Duodenal mucosa (tissue), 2 donors: ENCODE measurements around the gene EXO5.

Experiments
- H3K27ac ChIP-seq: one replicate; pipeline ENCODE4 v1.7.0; 2013; ENCODE audit warnings: low read depth, low read length
- H3K27me3 ChIP-seq, 2 donors: one replicate each; pipeline ENCODE4 v1.7.0; 2013; ENCODE audit warnings: low read length in 2 of 2, control low read depth in 1 of 2; ENCODE audit not compliant: insufficient read depth in 2 of 2, control insufficient read depth in 1 of 2
- H3K36me3 ChIP-seq, 2 donors: one replicate each; pipeline ENCODE4 v1.7.0; 2013; ENCODE audit warnings: low read length in 2 of 2, control low read depth in 1 of 2; ENCODE audit not compliant: insufficient read depth in 2 of 2, control insufficient read depth in 1 of 2
- H3K4me1 ChIP-seq, 2 donors: one replicate each; pipeline ENCODE4 v1.7.0; 2013; ENCODE audit warnings: low read length in 2 of 2, control low read depth in 1 of 2; ENCODE audit not compliant: insufficient read depth in 2 of 2, control insufficient read depth in 1 of 2
- H3K4me3 ChIP-seq, 2 donors: one replicate each; pipeline ENCODE4 v1.7.0; 2013; ENCODE audit warnings: low read length in 2 of 2, low read depth in 1 of 2
- H3K9ac ChIP-seq, 2 donors: one replicate each; pipeline ENCODE4 v1.7.0; 2013; ENCODE audit warnings: low read length in 2 of 2, low read depth in 1 of 2
- H3K9me3 ChIP-seq, 2 donors: one replicate each; pipeline ENCODE4 v1.7.0; 2013; ENCODE audit warnings: low read length in 2 of 2, control low read depth in 1 of 2; ENCODE audit not compliant: control insufficient read depth in 1 of 2

The EXO5 gene, protein sequence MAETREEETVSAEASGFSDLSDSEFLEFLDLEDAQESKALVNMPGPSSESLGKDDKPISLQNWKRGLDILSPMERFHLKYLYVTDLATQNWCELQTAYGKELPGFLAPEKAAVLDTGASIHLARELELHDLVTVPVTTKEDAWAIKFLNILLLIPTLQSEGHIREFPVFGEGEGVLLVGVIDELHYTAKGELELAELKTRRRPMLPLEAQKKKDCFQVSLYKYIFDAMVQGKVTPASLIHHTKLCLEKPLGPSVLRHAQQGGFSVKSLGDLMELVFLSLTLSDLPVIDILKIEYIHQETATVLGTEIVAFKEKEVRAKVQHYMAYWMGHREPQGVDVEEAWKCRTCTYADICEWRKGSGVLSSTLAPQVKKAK

DNA sequence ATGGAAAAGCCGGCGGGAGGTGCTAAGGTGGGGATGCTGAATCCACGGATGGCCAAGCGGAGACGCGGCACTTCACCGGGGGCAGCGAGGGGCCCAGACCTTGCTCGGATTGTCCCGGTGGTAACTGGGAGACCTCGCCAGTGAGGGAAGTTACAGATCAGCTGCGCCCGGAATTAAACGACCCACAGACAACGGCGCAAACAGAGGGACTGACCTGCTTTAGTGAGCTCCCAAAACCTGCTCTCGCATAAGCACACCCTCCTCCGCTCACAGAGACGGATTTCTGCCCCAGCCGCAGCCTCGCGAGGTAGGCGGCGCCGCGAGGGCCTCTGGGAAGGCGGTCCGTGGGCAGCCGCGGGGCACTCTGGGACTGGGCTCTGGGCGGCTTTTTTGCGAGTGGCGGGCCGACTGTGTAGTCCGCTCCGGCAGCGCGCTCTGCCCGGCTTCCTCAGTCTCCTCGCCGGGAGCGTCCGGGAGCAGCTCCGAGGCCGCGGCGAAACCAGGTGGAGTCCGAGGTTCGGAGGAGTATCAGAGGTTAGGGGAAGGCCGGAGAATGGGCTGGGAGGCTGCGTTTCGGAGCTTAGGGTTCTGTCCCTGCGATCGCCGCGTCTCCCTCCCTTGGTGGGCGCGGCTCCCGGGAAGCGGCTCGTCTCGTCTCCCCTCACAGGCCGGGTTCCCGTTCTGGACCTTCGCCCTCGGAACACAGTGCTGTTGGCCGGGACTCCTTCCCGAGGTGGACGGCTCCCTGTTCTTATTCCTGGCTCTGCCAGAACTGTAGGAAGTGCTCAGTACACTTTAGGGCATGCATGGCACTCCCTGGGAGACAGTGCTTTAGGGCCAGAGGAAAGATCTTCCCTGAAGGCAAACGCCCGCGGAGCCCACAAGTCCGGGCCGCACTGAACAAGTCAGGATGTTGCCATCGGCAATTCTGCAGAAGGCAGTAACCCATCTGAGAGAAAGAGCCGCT is at the start of gene EXO5:
TSS of gene EXO5 (plus strand) at position 393 of the 967 bp plus-strand sequence. CDS start 5,778 bp downstream, outside the sequence.
- Histone ChIP-seq H3K4me1 (peaks cover 6 to 8% of the 10 kb centered on the region in 2 donors), H3K27ac (no peak within 1 kb of the TSS), H3K4me3 (peak within 1 kb of the TSS; percentile 90 to 92), H3K9ac (peak within 1 kb of the TSS; percentile 53 to 69), H3K27me3 (no peaks in the 10 kb centered on the region), H3K9me3 (peaks cover 10 to 13% of the 10 kb centered on the region in 2 donors), H3K36me3 (no peaks in the 10 kb centered on the region)

DNA sequence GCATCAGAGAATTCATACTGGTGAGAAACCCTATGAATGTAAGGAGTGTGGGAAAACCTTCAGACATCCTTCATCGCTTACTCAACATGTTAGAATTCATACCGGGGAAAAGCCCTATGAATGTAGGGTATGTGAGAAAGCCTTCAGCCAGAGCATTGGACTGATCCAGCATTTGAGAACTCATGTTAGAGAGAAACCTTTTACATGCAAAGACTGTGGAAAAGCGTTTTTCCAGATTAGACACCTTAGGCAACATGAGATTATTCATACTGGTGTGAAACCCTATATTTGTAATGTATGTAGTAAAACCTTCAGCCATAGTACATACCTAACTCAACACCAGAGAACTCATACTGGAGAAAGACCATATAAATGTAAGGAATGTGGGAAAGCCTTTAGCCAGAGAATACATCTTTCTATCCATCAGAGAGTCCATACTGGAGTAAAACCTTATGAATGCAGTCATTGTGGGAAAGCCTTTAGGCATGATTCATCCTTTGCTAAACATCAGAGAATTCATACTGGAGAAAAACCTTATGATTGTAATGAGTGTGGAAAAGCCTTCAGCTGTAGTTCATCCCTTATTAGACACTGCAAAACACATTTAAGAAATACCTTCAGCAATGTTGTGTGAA is 45.5 kb upstream of the EXO5 start:
- Histone ChIP-seq H3K36me3 (peaks cover 4 to 9% of the 10 kb centered on the region in 2 donors), H3K9me3 (peaks cover 78 to 84% of the 10 kb centered on the region in 2 donors), H3K27ac (no peak overlapping the region), H3K4me3 (no peak overlapping the region), H3K27me3 (no peaks in the 10 kb centered on the region), H3K9ac (no peak overlapping the region), H3K4me1 (no peaks in the 10 kb centered on the region)

DNA sequence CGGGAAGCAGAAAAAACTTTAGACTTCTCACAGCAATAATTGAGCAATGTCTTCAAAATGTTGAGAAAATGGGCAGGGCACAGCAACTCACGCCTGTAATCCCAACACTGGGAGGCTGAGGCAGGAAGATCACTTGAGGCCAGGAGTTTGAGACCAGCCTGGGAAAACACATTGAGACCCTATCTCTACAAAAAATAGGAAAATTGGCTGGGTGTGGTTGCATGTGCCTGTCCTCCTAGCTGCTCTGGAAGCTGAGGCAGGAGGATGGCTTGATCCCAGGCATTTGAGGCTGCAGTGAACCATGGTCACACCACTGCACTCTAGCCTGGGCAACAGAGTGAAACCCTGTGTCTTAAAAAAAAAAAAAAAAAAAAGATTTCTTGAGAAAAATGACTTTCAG is 39.2 kb upstream of the EXO5 start:
- H3K4me3 ChIP-seq, result no peak overlapping the region
- H3K27ac ChIP-seq, result no peak overlapping the region
- no peaks in the 10 kb centered on the region for H3K36me3 ChIP-seq
- H3K4me1 ChIP-seq, result no peaks in the 10 kb centered on the region
- no peaks in the 10 kb centered on the region for H3K27me3 ChIP-seq
- H3K9ac ChIP-seq, result no peak overlapping the region
- peaks cover 41 to 67% of the 10 kb centered on the region in 2 donors for H3K9me3 ChIP-seq

DNA sequence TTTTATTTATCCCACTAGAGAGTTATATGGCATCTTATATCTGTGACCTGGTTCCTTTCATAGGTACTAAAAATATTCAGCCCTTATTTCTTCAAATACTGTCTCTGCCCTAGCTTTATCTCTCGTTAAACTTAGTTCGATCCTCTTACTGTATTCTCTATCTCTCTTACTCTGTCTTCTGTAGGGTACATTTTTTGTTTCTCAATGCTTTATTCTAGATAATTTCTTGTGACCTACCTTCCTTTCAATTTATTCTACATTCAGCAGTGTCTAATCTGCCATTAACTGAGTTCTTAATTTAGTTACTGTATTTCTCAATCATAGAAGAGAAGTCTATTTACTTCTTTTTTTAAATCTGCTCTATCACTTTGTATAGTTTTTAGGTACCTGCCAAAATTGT is 33.3 kb upstream of the EXO5 start:
- Histone ChIP-seq H3K36me3 (no peaks in the 10 kb centered on the region), H3K9ac (no peak overlapping the region), H3K27me3 (no peaks in the 10 kb centered on the region), H3K27ac (no peak overlapping the region), H3K9me3 (peaks cover 18 to 26% of the 10 kb centered on the region in 2 donors), H3K4me3 (no peak overlapping the region), H3K4me1 (peaks cover 4 to 5% of the 10 kb centered on the region in 2 donors)

DNA sequence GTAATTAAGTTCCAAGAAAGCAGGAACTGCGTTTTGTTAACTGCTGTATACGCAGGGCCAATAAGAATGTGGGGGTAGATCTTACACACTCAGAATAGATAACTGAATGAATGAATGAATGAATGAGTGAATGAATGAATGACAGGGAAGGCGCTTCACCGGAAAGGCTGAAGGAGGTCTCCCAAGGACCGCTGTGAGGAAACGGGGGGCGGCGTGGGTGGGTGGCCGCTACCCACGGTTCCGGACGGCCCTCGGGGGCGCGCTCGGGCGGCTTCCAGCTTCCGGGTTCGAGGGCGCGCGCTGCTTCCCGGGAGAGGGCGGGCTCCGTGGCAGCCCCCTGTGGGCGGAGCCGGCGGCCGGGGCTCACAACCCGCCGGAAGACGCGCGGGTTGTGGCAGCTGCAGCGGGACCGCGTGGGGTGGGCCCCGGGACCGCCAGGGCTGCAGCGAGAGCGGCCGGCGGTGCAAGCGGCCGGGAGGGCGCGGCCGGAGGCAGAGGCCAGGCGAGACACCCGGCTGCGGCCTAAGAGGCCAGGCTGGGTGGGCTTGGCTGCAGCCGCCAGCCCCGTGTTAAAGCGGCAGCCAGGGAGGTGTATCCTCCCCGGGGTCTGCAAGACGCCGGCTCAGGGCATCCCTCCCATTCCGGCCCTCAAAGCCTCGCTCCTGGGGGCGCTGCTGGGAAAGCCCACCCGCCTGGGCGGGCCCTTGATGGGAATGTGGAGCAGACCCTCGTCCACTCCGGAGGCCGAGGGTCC is 31.5 kb upstream of the EXO5 start, which contains the start of gene ZFP69:
TSS of gene ZFP69 (plus strand) at position 367 of the 754 bp plus-strand sequence. CDS start 2,072 bp downstream, outside the sequence.
- H3K9me3 ChIP-seq, result peaks cover 17 to 18% of the 10 kb centered on the region in 2 donors
- H3K27me3 ChIP-seq, result no peaks in the 10 kb centered on the region
- H3K4me3 ChIP-seq, result peak within 1 kb of the TSS; percentile 84 to 91
- H3K4me1 ChIP-seq, result peaks cover 4 to 5% of the 10 kb centered on the region in 2 donors
- no peaks in the 10 kb centered on the region for H3K36me3 ChIP-seq
- peak within 1 kb of the TSS; percentile 56 to 71 for H3K9ac ChIP-seq
- no peak within 1 kb of the TSS for H3K27ac ChIP-seq

DNA sequence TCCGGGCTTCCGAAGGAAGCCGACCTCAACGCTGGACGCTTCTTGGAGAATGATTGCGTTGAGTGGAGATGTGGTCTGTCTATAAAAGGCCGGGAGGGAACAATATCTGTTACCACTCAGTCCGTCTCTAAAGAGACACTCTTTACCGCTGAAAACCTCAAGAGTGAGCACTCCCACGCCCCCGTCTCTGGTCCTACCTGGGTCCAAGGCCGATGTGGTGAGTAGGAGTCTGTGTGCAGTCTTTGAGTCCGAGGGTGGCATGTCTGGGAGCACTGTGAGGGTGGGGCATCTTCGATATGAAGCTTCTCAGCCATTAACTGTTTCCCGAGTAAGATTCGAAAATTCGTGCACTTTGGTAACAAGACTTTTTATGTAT is 30.9 kb upstream of the EXO5 start:
- Histone ChIP-seq H3K4me3 (peak overlapping the region; percentile 84 to 91), H3K9ac (peak overlapping the region; percentile 56 to 71), H3K36me3 (peaks cover 0 to 6% of the 10 kb centered on the region in 2 donors), H3K27me3 (no peaks in the 10 kb centered on the region), H3K27ac (no peak overlapping the region), H3K4me1 (peaks cover 4 to 5% of the 10 kb centered on the region in 2 donors), H3K9me3 (peaks cover 16% of the 10 kb centered on the region in 2 donors)

DNA sequence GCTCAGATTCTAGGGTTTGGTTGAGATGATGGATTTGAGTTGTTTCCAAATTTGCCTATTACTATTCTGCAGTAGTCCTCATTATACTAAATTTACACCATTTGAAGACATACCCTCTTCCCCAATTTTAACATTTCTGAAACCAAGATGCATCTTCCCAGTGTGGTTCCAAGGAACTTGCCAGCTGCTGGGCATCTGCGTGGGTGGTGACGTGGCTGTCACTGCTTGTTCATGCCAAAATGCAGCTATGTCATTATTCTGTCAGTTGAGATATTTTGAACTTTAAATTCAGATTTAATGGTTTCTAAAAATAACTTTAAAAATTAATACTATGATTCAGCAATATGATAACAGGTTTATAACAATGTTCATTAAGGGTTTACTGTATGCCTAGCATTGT is 30.3 kb upstream of the EXO5 start:
- no peak overlapping the region for H3K27ac ChIP-seq

DNA sequence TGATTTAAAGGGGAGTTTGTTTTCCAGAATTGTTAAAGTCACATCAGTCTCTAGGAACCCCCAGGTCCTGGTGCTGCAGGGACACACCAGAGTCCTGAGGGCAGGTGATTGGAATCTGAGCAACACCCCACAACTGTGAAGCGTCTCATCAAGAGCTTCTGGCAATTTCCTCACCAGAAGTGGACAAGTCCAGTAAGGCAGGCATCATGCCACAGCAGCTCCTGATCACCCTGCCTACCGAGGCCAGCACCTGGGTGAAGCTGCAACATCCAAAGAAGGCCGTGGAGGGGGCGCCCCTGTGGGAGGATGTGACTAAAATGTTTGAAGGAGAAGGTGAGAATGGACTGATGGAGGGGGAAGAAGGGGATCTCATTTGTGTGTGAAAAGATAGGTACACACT is 29.4 kb upstream of the EXO5 start:
- peaks cover 4 to 5% of the 10 kb centered on the region in 2 donors for H3K4me1 ChIP-seq
- H3K27me3 ChIP-seq, result no peaks in the 10 kb centered on the region
- no peak overlapping the region for H3K27ac ChIP-seq
- no peak overlapping the region for H3K9ac ChIP-seq
- peaks cover 8 to 9% of the 10 kb centered on the region in 2 donors for H3K9me3 ChIP-seq
- peaks cover 0 to 12% of the 10 kb centered on the region in 2 donors for H3K36me3 ChIP-seq
- no peak overlapping the region for H3K4me3 ChIP-seq

More for the DNA sequence above, 30.3 kb upstream of the EXO5 start:
- Histone ChIP-seq H3K36me3 (peaks cover 0 to 11% of the 10 kb centered on the region in 2 donors), H3K4me3 (peak overlapping the region; percentile 84 to 91), H3K9ac (peak overlapping the region in 1 of 2 donors; percentile 71), H3K27me3 (no peaks in the 10 kb centered on the region), H3K4me1 (peaks cover 4 to 5% of the 10 kb centered on the region in 2 donors), H3K9me3 (peaks cover 10 to 13% of the 10 kb centered on the region in 2 donors)

DNA sequence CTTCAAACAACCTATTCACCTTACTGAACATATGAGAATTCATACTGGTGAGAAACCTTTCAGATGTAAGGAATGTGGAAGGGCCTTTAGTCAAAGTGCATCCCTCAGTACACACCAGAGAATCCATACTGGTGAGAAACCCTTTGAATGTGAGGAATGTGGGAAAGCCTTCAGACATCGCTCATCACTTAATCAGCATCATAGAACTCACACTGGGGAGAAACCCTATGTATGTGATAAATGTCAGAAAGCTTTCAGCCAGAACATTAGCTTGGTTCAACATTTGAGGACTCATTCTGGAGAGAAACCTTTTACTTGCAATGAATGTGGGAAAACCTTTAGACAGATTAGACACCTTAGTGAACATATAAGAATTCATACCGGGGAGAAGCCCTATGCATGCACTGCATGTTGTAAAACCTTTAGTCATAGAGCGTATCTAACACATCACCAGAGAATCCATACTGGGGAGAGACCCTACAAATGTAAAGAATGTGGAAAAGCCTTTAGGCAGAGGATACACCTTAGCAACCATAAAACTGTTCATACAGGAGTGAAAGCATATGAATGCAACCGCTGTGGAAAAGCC is 13.2 kb upstream of the EXO5 start:
- peak overlapping the region in 1 of 2 donors; percentile 13 for H3K4me3 ChIP-seq
- no peak overlapping the region for H3K9ac ChIP-seq
- H3K4me1 ChIP-seq, result no peaks in the 10 kb centered on the region
- no peak overlapping the region for H3K27ac ChIP-seq
- H3K9me3 ChIP-seq, result peaks cover 34 to 60% of the 10 kb centered on the region in 2 donors
- peaks cover 20 to 31% of the 10 kb centered on the region in 2 donors for H3K36me3 ChIP-seq
- no peaks in the 10 kb centered on the region for H3K27me3 ChIP-seq
